Esophagus squamous epithelium (tissue), 4 donors: ENCODE measurements around the gene GREM2.

Experiments
- CTCF ChIP-seq, 6 experiments: fragments of 450-650 bp in 4 of 6; fragments of 200-600 bp in 2 of 6; sonication (generic) in 2 of 6; IDR thresholded peaks; one replicate each; pipeline ENCODE4 v1.5.1; 2016 to 2019; ENCODE audit warnings: antibody characterized with exemption in 6 of 6, mild to moderate bottlenecking in 4 of 6, moderate library complexity in 4 of 6
- POLR2A ChIP-seq, 4 donors: fragments of 450-650 bp; IDR thresholded peaks; one replicate each; pipeline ENCODE4 v1.6.1; 2017; ENCODE audit warnings: antibody characterized with exemption in 4 of 4, mild to moderate bottlenecking in 4 of 4, moderate library complexity in 3 of 4

- no peak for TF ChIP-seq CTCF (IDR thresholded peaks at IDR 0.05)
- TF ChIP-seq POLR2A (IDR thresholded peaks at IDR 0.05), result no peak
Measured at GRCh38 chr1:240503558-240503957, 108.4 kb downstream of the GREM2 start.
